HEK293 (cell line): ENCODE results near the gene ADIRF.
"Not testable (repeated sequence)": the region's sequence is repeated elsewhere in the genome, so short reads cannot be mapped to it uniquely, and the experiment has no call there.

Experiments
- CTCF ChIA-PET: fragments of 350-600 bp; formaldehyde crosslinking; extraction: SDS; loops from one replicate; lab custom pipeline; 2021; ENCODE audit warnings: antibody characterized with exemption; lab: Yijun Ruan, JAX
- POLR2A ChIA-PET: fragments of 300-600 bp; formaldehyde crosslinking; extraction: SDS; loops from one replicate; lab custom pipeline; 2020; ENCODE audit warnings: antibody characterized with exemption, inconsistent platforms; lab: Yijun Ruan, JAX
- H3K27ac ChIP-seq: fragments of 200-500 bp; sonication (Bioruptor generic); 2 replicates; pipeline ENCODE4 v1.5.1; 2014; ENCODE audit warnings: low read depth, low read length, control low read depth, inconsistent platforms; ENCODE audit errors: extremely low read depth
- H3K36me3 ChIP-seq, 2 experiments: fragments of 200-500 bp in 1 of 2; sonication (Bioruptor generic) in 1 of 2; 1 replicate in 1 of 2; 2 replicates in 1 of 2; pipeline ENCODE4 v1.5.1; 2014 to 2017; ENCODE audit warnings: inconsistent platforms in 2 of 2, low read length in 2 of 2; ENCODE audit not compliant: control insufficient read depth in 2 of 2, insufficient read depth in 1 of 2
- H3K4me1 ChIP-seq: fragments of 200-500 bp; sonication (Bioruptor generic); 2 replicates; pipeline ENCODE4 v1.5.1; 2014; ENCODE audit warnings: mild to moderate bottlenecking, low read length, inconsistent platforms; ENCODE audit not compliant: control insufficient read depth, insufficient read depth
- H3K4me3 ChIP-seq: 2 replicates; pipeline ENCODE4 v1.5.1; 2011; ENCODE audit warnings: low read depth, mild to moderate bottlenecking, control low read depth, low read length, moderate library complexity
- H3K9me3 ChIP-seq: fragments of 200-500 bp; sonication (Bioruptor generic); 2 replicates; pipeline ENCODE4 v1.5.1; 2014; ENCODE audit warnings: low read depth, low read length, inconsistent platforms; ENCODE audit not compliant: control insufficient read depth, insufficient read depth
- ZNF140 ChIP-seq: fragments of 450-650 bp; formaldehyde crosslinking; IDR thresholded peaks from 2 replicates; pipeline ENCODE4 v1.5.1; 2016; ENCODE audit warnings: missing biosample characterization, missing genetic modification characterization

Gene ADIRF

DNA sequence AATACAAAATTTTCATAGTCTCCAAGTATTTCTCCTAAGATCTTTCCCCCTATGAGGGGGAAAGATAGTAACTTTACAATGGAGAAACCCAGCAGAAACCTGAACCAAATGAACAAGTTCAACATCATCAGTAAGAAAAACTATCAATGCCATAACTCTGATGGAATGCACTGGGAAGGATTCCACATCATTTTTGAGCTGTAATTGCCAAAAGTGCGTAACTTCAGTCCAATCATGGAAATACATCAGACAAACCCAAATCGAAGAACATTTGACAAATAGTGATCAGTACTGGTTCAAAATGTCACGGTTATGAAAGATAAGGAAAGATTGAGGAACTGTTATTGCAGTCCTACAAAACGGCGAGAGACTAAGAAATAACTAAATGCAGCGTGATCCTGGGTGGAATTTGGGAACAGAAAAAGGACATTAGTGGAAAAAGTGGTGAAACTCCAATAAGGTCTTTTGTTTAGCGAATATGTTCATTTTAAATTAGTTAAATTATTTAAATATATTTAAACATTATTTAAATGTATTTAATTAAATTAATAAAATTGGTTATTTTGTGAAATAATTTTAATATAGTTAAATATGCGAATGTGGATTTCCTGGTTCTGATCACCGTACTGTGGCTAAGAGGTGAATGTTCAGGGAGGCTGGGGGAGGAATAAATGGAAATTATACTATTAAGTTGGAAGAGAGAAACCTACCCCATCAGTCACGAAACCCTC, 46.9 kb downstream of the ADIRF start:
- H3K4me3 ChIP-seq, H3K9me3 ChIP-seq, H3K4me1 ChIP-seq, H3K27ac ChIP-seq, CTCF ChIA-PET, H3K36me3 ChIP-seq, POLR2A ChIA-PET: not testable (repeated sequence)
- peak; percentile 49; the same call in 1 of the 2 replicates for TF ChIP-seq ZNF140 (tag by site-specific recombination)

DNA sequence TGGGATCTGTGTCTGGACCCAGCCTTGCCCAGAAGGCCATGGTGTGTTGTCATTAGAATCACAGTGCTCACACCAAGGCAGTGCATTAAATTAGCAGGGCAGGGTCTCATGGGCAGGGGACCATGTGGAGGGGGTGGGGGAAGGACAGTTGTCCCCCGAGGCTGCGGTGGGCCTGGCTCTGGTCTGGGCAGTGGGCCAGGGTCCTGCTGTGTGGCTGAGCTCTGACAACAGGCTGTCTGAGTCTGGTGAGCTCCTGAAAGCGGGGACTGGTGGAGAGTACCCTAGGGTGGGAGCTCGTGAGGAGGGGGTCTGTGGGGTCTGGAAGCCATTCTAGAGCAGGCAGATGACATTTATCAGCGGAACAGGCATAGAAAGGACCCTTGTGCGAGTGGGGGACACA, 49.8 kb downstream of the ADIRF start:
- H3K4me3 ChIP-seq, POLR2A ChIA-PET, H3K36me3 ChIP-seq, H3K4me1 ChIP-seq, CTCF ChIA-PET, H3K9me3 ChIP-seq, H3K27ac ChIP-seq: not testable (repeated sequence)

DNA sequence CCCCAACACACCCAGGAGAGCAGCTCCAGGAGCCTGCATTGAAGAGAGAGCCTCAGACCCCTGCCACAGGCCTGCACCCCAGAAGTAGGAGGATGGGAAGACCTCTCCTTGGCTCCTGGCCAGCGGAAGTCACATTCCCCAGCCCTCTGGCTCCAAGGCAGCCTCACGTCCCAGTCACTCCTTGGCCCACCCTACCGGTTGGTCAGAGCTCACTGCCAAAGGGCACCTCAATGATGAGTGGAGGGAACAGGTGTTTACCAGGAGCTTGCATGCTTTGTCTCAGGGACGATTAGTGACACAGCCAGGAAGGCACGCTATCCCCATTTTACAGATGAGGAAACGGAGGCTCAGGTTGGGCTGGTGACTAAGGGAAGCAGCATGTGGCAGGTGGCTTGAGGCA, 50.8 kb downstream of the ADIRF start:
- POLR2A ChIA-PET, H3K4me3 ChIP-seq, H3K36me3 ChIP-seq, H3K9me3 ChIP-seq, H3K27ac ChIP-seq, H3K4me1 ChIP-seq: not testable (repeated sequence)
- CTCF ChIA-PET = interaction anchor here (0.6 kb wide), 1 partner anchor 79 kb away, joined by 4 read pairs; no protein-coding TSS in a partner anchor

DNA sequence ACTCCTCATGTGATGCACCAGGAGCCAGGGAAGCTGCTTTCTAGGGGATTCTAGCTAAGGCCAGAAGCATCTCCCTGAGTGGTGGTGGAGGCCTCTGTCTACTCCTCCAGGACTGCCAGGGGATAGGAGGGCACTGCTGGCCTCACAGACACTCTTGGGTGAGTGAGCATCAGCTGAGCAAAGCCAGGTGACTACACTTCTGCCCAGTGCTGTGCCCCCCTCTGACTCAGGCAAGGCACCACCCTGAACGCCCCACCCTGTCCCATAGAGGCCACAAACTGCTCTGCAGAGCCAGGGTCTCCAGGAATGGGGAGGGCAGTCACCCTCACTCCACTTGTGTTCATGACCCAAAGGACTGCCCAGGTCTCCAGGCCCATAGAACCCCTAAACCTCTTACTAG, 51.2 kb downstream of the ADIRF start:
- H3K4me1 ChIP-seq, H3K9me3 ChIP-seq, H3K27ac ChIP-seq, H3K4me3 ChIP-seq, H3K36me3 ChIP-seq, POLR2A ChIA-PET, CTCF ChIA-PET: not testable (repeated sequence)

DNA sequence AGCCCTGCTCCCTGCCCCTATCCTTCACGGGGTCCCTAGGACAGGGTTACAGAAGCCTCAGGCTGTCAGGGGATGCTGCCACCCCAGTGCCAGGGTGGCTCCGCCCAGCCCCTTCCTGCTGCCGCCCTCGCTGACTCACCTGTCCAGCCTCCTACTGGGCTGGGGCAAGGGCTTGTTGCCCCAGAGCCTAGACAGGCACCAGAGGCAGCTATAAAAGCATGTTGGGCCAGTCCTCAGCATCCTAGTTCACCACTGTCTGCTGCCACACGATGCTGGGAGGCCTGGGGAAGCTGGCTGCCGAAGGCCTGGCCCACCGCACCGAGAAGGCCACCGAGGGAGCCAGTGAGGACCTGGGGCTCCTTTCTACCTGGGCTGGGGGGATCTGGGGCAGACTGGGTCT, 51.8 kb downstream of the ADIRF start, which contains the start of gene FAM25A:
Gene FAM25A (plus strand): TSS at position 239 of the 400 bp plus-strand sequence. CDS start 31 bp downstream, at position 270.
- CTCF ChIA-PET, H3K36me3 ChIP-seq, H3K9me3 ChIP-seq, H3K4me3 ChIP-seq, H3K4me1 ChIP-seq, H3K27ac ChIP-seq, POLR2A ChIA-PET: not testable (repeated sequence)
